K562 (cell line): Measurements from ENCODE around the gene TP53BP1. TPM values are rescaled to one million over a fixed set of nuclear protein-coding genes. Genes with fewer than 3 reads are reported as not detected.
A peak's percentile ranks its signal among the peaks of the same experiment; 100 is the strongest.

Experiments
- ATAC-seq: fragments of 200-7000 bp; cut with Tn5 transposase; 3 replicates; pipeline ENCODE4 v1.9.1; 2020; ENCODE audit warnings: moderate library complexity
- BruUV-seq: library from RNA; stranded (reverse); fragments of 400-500 nt; replicated peaks from 2 replicates; lab custom pipeline; 2021; lab: Mats Ljungman, UMichigan
- CTCF ChIA-PET: fragments of 300-600 bp; formaldehyde crosslinking; extraction: SDS; loops from one replicate; lab custom pipeline; 2021; ENCODE audit warnings: low intra/inter-chr PET ratio; lab: Yijun Ruan, JAX
- POLR2A ChIA-PET: fragments of 300-600, 350-650 bp; sonication (Branson Sonifier 250); formaldehyde crosslinking; extraction: SDS; loops from one replicate; lab custom pipeline; 2021; ENCODE audit warnings: antibody characterized with exemption, inconsistent platforms; lab: Yijun Ruan, JAX
- DNase-seq, 4 experiments: peaks; one replicate each; pipeline versions ENCODE4 v3.0.0 to v3.0.0-alpha.2; 2011 to 2018; ENCODE audit warnings: low spot score in 3 of 4, mixed read lengths in 3 of 4; ENCODE audit errors: extremely low read depth in 1 of 4
- FAIRE-seq: peaks from 2 replicates; lab custom pipeline; 2011; peaks lifted over from hg19 to GRCh38; lab: Jason Lieb, UNC
- H2AFZ ChIP-seq: 2 replicates; pipeline ENCODE4 v1.6.0; 2011; ENCODE audit warnings: low read depth, low read length, control low read depth, inconsistent platforms
- H3K27ac ChIP-seq: fragments of 200-600 bp; 3 replicates; pipeline ENCODE4 v1.8.0; 2011; ENCODE audit warnings: low read depth, mild to moderate bottlenecking, control low read depth, inconsistent platforms, low read length, moderate library complexity, mixed read lengths; ENCODE audit errors: extremely low read depth
- H3K27me3 ChIP-seq, 2 experiments: fragments of 300-600 bp in 1 of 2; 2 replicates in 1 of 2; 3 replicates in 1 of 2; pipeline versions ENCODE4 v1.6.0 to v1.8.0; 2011; ENCODE audit warnings: inconsistent platforms in 2 of 2, low read length in 2 of 2, mild to moderate bottlenecking in 1 of 2, mixed read lengths in 1 of 2, moderate library complexity in 1 of 2; ENCODE audit not compliant: control insufficient read depth in 2 of 2, insufficient read depth in 2 of 2
- H3K36me3 ChIP-seq: fragments of 300-600 bp; 3 replicates; pipeline ENCODE4 v1.8.0; 2011; ENCODE audit warnings: mild to moderate bottlenecking, low read length, inconsistent platforms; ENCODE audit not compliant: control insufficient read depth, insufficient read depth
- H3K4me1 ChIP-seq, 2 experiments: fragments of 200-600 bp in 1 of 2; replicated peaks in 1 of 2; 2 replicates in 1 of 2; 3 replicates in 1 of 2; pipeline versions ENCODE4 v1.5.1 to v1.8.0; 2011; ENCODE audit warnings: inconsistent platforms in 2 of 2, low read length in 2 of 2, mild to moderate bottlenecking in 1 of 2, mixed read lengths in 1 of 2, moderate library complexity in 1 of 2; ENCODE audit not compliant: control insufficient read depth in 2 of 2, insufficient read depth in 2 of 2
- H3K4me2 ChIP-seq: 2 replicates; pipeline ENCODE4 v1.6.1; 2011; ENCODE audit warnings: low read length, control low read depth, inconsistent platforms, mixed read lengths; ENCODE audit not compliant: insufficient read depth
- H3K4me3 ChIP-seq: fragments of 200-600 bp; sonication (generic), shearing (Covaris generic); 2 replicates; pipeline ENCODE4 v1.5.1; 2016; ENCODE audit warnings: control low read depth, inconsistent platforms
- H3K79me2 ChIP-seq: fragments of 200-600 bp; 3 replicates; pipeline ENCODE4 v1.8.0; 2011; ENCODE audit warnings: low read length, inconsistent platforms; ENCODE audit not compliant: control insufficient read depth, insufficient read depth
- H3K9ac ChIP-seq, 2 experiments: 2 replicates each; pipeline versions ENCODE4 v1.6.0 to v1.6.1; 2011; ENCODE audit warnings: low read depth in 2 of 2, low read length in 2 of 2, control low read depth in 1 of 2, inconsistent platforms in 1 of 2, mild to moderate bottlenecking in 1 of 2, mixed read lengths in 1 of 2; ENCODE audit not compliant: insufficient read depth in 1 of 2
- H3K9me1 ChIP-seq: one replicate; pipeline ENCODE4 v1.6.0; 2011; ENCODE audit warnings: inconsistent platforms, mild to moderate bottlenecking, low read length, moderate library complexity; ENCODE audit not compliant: control insufficient read depth, insufficient read depth
- H3K9me3 ChIP-seq: replicated peaks from 2 replicates; pipeline ENCODE4 v1.5.1; 2011; ENCODE audit warnings: low read depth, low read length, inconsistent platforms; ENCODE audit not compliant: control insufficient read depth, insufficient read depth
- H4K20me1 ChIP-seq: replicated peaks from 2 replicates; pipeline ENCODE4 v1.6.1; 2011; ENCODE audit warnings: low read length, inconsistent platforms, mixed read lengths; ENCODE audit not compliant: control insufficient read depth, insufficient read depth
- CBX1 ChIP-seq: sonication (generic); IDR thresholded peaks from 2 replicates; pipeline ENCODE4 v1.6.1; 2016; ENCODE audit warnings: antibody characterized with exemption, low read depth, mild to moderate bottlenecking
- CEBPG ChIP-seq, 3 experiments: fragments of 200-800 bp in 1 of 3; sonication (Bioruptor generic) in 1 of 3; sonication (generic) in 1 of 3; formaldehyde crosslinking in 1 of 3; IDR thresholded peaks in 2 of 3; conservative IDR thresholded peaks in 1 of 3; 2 replicates each; pipeline versions ENCODE4 v1.6.1 to v1.8.0; 2016 to 2022; ENCODE audit warnings: missing compliant biosample characterization in 2 of 3, missing genetic modification characterization in 2 of 3, mild to moderate bottlenecking in 1 of 3, missing genetic modification reagents in 1 of 3
- CREB1 ChIP-seq, 2 experiments: sonication (generic) in 1 of 2; formaldehyde crosslinking in 1 of 2; IDR thresholded peaks; 2 replicates each; pipeline versions ENCODE4 v1.6.1 to v1.8.0; 2012 to 2022; ENCODE audit warnings: inconsistent platforms in 1 of 2, mild to moderate bottlenecking in 1 of 2, missing genetic modification reagents in 1 of 2, moderate library complexity in 1 of 2
- E2F6 ChIP-seq, 2 experiments: IDR thresholded peaks; 2 replicates each; pipeline ENCODE4 v1.6.1; 2011; ENCODE audit warnings: borderline replicate concordance in 1 of 2, control low read depth in 1 of 2, low read depth in 1 of 2, low read length in 1 of 2, mild to moderate bottlenecking in 1 of 2, mixed read lengths in 1 of 2, moderate library complexity in 1 of 2; ENCODE audit not compliant: insufficient read depth in 1 of 2, insufficient read length in 1 of 2, poor library complexity in 1 of 2, severe bottlenecking in 1 of 2; ENCODE audit errors: extremely low read depth in 1 of 2
- EP400 ChIP-seq: fragments of 450-650 bp; IDR thresholded peaks from 2 replicates; pipeline ENCODE4 v1.6.1; 2017; ENCODE audit warnings: antibody characterized with exemption, mild to moderate bottlenecking, moderate library complexity
- HCFC1 ChIP-seq: IDR thresholded peaks from 2 replicates; pipeline ENCODE4 v1.6.1; 2012; ENCODE audit warnings: low read depth, low read length, improper control_type of control experiment
- JUND ChIP-seq, 2 experiments: IDR thresholded peaks; 2 replicates in 1 of 2; 3 replicates in 1 of 2; pipeline ENCODE4 v1.6.1; 2011; ENCODE audit warnings: borderline replicate concordance in 2 of 2, low read depth in 2 of 2, low read length in 2 of 2, improper control_type of control experiment in 1 of 2, missing biosample characterization in 1 of 2, missing genetic modification characterization in 1 of 2, missing genetic modification reagents in 1 of 2
- NR2C1 ChIP-seq, 2 experiments: fragments of 450-650 bp; IDR thresholded peaks; 2 replicates each; pipeline ENCODE4 v1.6.1; 2017; ENCODE audit warnings: mild to moderate bottlenecking in 2 of 2, antibody characterized with exemption in 1 of 2, inconsistent platforms in 1 of 2, missing compliant biosample characterization in 1 of 2, missing genetic modification characterization in 1 of 2
- TCF7 ChIP-seq: sonication (generic); IDR thresholded peaks from 2 replicates; pipeline ENCODE4 v1.6.1; 2016; ENCODE audit warnings: antibody characterized with exemption, borderline replicate concordance
- TEAD1 ChIP-seq, 2 experiments: fragments of 450-650 bp in 1 of 2; sonication (generic) in 1 of 2; formaldehyde crosslinking; IDR thresholded peaks; 2 replicates each; pipeline versions ENCODE4 v1.4.0 to v1.8.0; 2020 to 2022; ENCODE audit warnings: mild to moderate bottlenecking in 2 of 2, missing genetic modification reagents in 1 of 2
- TEAD2 ChIP-seq: fragments of 450-650 bp; IDR thresholded peaks from 2 replicates; pipeline ENCODE4 v1.6.1; 2016; ENCODE audit warnings: missing genetic modification characterization, control low read depth, missing compliant biosample characterization
- VEZF1 ChIP-seq: fragments of 200-800 bp; sonication (Bioruptor generic); IDR thresholded peaks from 2 replicates; pipeline ENCODE4 v1.6.1; 2017; ENCODE audit warnings: missing genetic modification characterization, missing compliant biosample characterization
- ZNF589 ChIP-seq: fragments of 200-800 bp; sonication (Bioruptor generic); IDR thresholded peaks from 2 replicates; pipeline ENCODE4 v1.6.1; 2016; ENCODE audit warnings: low read depth, missing genetic modification characterization, missing compliant biosample characterization
- in situ Hi-C: fragments of 300-500 bp; cut with MboI; formaldehyde crosslinking; loops from 4 replicates; pipeline ENCODE4 v1.15.0; 2018; ENCODE audit warnings: inconsistent platforms, mixed read lengths
- intact Hi-C: fragments of 100-400 bp; cut with micrococcal nuclease; formaldehyde crosslinking; loops from 2 replicates; pipeline ENCODE4 v1.14.2; 2022
- polyA plus RNA-seq, 8 experiments: library from polyadenylated mRNA; depleted of rRNA in 4 of 8; stranded (reverse) in 5 of 8; unstranded in 3 of 8; fragments of >200 nt; fragmentation: Nextera tagmentation in 2 of 8; fragmentation: Illumina TruSeq in 1 of 8; extraction: Ambion mirVana in 2 of 8; extraction: Trizol in 1 of 8; gene quantifications; 2 replicates each; pipeline versions ENCODE4 v1.2.1 to v1.2.3, GENCODE V29; 2011 to 2014; ENCODE audit warnings: inconsistent platforms in 1 of 8, missing spikeins in 1 of 8
- total RNA-seq, 7 experiments: library from RNA; depleted of rRNA in 6 of 7; stranded (reverse); fragments of >200 nt in 6 of 7; fragmentation: Illumina TruSeq in 2 of 7; extraction: Trizol in 2 of 7; gene quantifications; 2 replicates each; pipeline versions ENCODE4 v1.2.1 to v1.2.3, GENCODE V29; 2011 to 2021; ENCODE audit warnings: low replicate concordance in 1 of 7
- TF ChIP-seq, protein P1 (sequence below): IDR thresholded peaks from 2 replicates; pipeline ENCODE4 v1.6.1; 2012; ENCODE audit warnings: low read depth, low read length, improper control_type of control experiment, borderline replicate concordance
- TF ChIP-seq, protein P2 (sequence below): fragments of 450-650 bp; IDR thresholded peaks from 2 replicates; pipeline ENCODE4 v1.6.1; 2016; ENCODE audit warnings: missing biosample characterization, missing genetic modification characterization

Gene TP53BP1
- total and polyA plus RNA-seq, 9 of the 15 experiments (the other 6 are each of a cell fraction or from before 2014, with no cell fraction given) = 5.7 to 63.3 (median 30.9) TPM

DNA sequence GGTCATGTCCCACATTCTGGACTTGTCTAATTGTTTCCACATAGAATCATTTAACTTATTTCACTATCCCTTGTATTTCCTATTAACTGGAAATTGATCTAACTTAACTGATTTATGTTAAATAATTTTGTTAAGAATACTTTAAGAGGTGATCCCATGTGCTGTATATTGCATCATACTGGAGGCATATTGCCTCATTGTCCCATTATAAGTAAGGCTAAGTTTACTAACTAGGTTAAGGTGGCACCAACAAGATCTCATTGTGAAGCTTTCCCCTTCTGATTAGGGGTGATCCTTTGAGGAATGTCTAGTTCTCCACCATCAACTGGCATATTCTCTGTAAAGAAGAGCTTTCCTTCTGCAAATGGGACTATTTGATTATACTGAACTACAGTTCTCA lies 48.8 kb upstream of the TP53BP1 start:
- BruUV-seq = no TSS peak
- Histone ChIP-seq H3K9me3 (no peaks in the 10 kb centered on the region), H3K27me3 (no peaks in the 10 kb centered on the region), H2AFZ (no peak overlapping the region), H3K4me3 (no peak overlapping the region), H3K36me3 (0 out of 3 replicates have a peak, but pooled peaks cover under 1% of the 10 kb centered on the region), H3K9ac (no peak overlapping the region), H3K4me2 (no peak overlapping the region), H3K9me1 (no peaks in the 10 kb centered on the region), H3K4me1 (no peaks in the 10 kb centered on the region), H4K20me1 (no peaks in the 10 kb centered on the region), H3K27ac (no peak overlapping the region), H3K79me2 (no peaks in the 10 kb centered on the region)
- FAIRE-seq = no peak
- intact Hi-C loops = no loop called here
- ChIA-PET CTCF (no interaction called here), POLR2A (interaction anchor here (1.0 to 3.7 kb wide), 4 partner anchors 10 to 204 kb away, joined by 3 to 12 read pairs (median 6); no protein-coding TSS in a partner anchor)
- 0 out of 3 replicates have a peak, but pooled peaks have one; percentile 37 for ATAC-seq
- no peak for DNase-seq
- in situ Hi-C loops = no loop called here
- TF ChIP-seq ZNF589 (CRISPR knock-in tag) = no peak
- no peak for TF ChIP-seq CREB1 (IDR thresholded peaks at IDR 0.05)
- no peak for TF ChIP-seq CREB1 (CRISPR knock-in tag; IDR thresholded peaks at IDR 0.05)
- TF ChIP-seq HCFC1 = no peak
- TF ChIP-seq EP400 = peak; percentile 55
- no peak for TF ChIP-seq TEAD1 (CRISPR knock-in tag; IDR thresholded peaks at IDR 0.05)
- no peak for TF ChIP-seq NR2C1 (IDR thresholded peaks at IDR 0.05)
- TF ChIP-seq NR2C1 (tag; IDR thresholded peaks at IDR 0.05) = peak; percentile 28; the same call in 1 of the 2 replicates
- TF ChIP-seq CEBPG (CRISPR knock-in tag; IDR thresholded peaks at IDR 0.05) = peak; percentile 94
- TF ChIP-seq CEBPG (tag; conservative IDR thresholded peaks at IDR 0.05 in 1 of 2, IDR thresholded peaks at IDR 0.05 in 1 of 2) = peak; percentile 99 to 100
- peak; percentile 75; the same call in 1 of the 2 replicates for TF ChIP-seq JUND (IDR thresholded peaks at IDR 0.05; ENCODE audit: borderline replicate concordance, low read depth, low read length)
- peak; percentile 43; the same call in 1 of the 3 replicates for TF ChIP-seq JUND (tag; IDR thresholded peaks at IDR 0.05; ENCODE audit: borderline replicate concordance, low read depth, low read length)
- no peak for TF ChIP-seq VEZF1 (CRISPR knock-in tag)
- no peak for TF ChIP-seq CBX1
- no peak for TF ChIP-seq TCF7
- no peak for TF ChIP-seq E2F6 (IDR thresholded peaks at IDR 0.05; ENCODE audit: borderline replicate concordance in 1 of 2, extremely low read depth in 1 of 2, insufficient read depth in 1 of 2, insufficient read length in 1 of 2, low read depth in 1 of 2, low read length in 1 of 2, poor library complexity in 1 of 2, severe bottlenecking in 1 of 2)
- TF ChIP-seq, protein P1, sequence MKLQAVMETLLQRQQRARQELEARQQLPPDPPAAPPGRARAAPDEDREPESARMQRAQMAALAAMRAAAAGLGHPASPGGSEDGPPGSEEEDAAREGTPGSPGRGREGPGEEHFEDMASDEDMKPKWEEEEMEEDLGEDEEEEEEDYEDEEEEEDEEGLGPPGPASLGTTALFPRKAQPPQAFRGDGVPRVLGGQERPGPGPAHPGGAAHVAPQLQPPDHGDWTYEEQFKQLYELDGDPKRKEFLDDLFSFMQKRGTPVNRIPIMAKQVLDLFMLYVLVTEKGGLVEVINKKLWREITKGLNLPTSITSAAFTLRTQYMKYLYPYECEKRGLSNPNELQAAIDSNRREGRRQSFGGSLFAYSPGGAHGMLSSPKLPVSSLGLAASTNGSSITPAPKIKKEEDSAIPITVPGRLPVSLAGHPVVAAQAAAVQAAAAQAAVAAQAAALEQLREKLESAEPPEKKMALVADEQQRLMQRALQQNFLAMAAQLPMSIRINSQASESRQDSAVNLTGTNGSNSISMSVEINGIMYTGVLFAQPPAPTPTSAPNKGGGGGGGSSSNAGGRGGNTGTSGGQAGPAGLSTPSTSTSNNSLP = no peak
- no peak for TF ChIP-seq TEAD2 (tag)
- TF ChIP-seq, protein P2, sequence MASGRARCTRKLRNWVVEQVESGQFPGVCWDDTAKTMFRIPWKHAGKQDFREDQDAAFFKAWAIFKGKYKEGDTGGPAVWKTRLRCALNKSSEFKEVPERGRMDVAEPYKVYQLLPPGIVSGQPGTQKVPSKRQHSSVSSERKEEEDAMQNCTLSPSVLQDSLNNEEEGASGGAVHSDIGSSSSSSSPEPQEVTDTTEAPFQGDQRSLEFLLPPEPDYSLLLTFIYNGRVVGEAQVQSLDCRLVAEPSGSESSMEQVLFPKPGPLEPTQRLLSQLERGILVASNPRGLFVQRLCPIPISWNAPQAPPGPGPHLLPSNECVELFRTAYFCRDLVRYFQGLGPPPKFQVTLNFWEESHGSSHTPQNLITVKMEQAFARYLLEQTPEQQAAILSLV (tag) = peak; percentile 94
